ENCODE results near the gene COMP. TPM values are rescaled to one million over a fixed set of nuclear protein-coding genes. Genes with fewer than 3 reads are reported as not detected.

The COMP gene
- total RNA-seq, 2 donors from 2014 or later, result 0.09 to 2.0 TPM

DNA sequence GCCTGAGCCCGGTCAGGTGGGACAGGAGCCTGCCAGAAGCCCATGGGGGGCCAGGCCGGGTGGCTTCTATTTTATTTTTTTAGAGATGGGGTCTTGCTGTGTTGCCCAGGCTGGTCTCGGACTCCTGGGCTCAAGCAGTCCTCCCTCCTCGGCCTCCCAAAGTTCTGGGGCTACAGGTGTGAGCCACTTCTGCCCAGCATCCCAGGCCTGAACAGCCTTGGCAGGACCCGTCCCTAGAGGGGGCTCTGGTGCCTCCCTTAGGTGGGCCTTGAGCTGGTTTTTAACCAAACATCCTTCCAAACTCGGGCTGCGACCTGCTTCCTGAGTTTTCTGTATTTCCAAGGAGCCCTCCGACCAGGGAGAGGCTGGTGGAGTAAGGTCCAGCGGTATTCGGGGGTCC, 10.5 kb downstream of the COMP start:
- no peak for DNase-seq (ENCODE audit: low spot score)
- H3K36me3 ChIP-seq, result no peaks in the 10 kb centered on the region
- no peak overlapping the region for H3K27ac ChIP-seq
- no peak for TF ChIP-seq POLR2AphosphoS5 (IDR thresholded peaks at IDR 0.05)
- no peaks in the 10 kb centered on the region for H3K27me3 ChIP-seq (replicated peaks; ENCODE audit: insufficient read depth)
- 81% methylated on average over 10 of the region's 10 CpGs for WGBS
- intact Hi-C loops (cut with DNase I), result no loop called here
- H3K4me1 ChIP-seq (replicated peaks), result no peaks in the 10 kb centered on the region
- H3K9me3 ChIP-seq, result no peaks in the 10 kb centered on the region
- no peak overlapping the region for H3K4me3 ChIP-seq

DNA sequence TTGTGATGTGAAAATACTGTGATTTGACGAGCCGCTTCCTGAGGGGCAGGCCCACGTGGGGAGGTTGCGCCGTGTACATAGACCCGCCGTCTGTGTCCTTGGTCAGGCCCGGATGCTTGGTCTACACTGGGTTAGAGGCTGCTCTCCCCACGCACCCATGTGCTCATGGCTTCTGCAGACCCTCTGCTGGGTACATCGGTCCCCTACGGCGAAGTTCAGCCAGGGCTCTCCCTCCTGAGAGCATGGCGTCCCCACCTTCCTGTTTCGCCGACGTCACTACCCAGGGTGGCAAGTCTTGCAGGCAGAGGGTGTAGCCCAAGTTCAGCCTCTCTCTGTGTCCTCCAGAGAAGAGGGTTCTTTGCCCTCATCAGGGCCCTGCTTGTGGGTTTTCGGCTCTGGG, 11.0 kb downstream of the COMP start:
- intact Hi-C loops (cut with DNase I), result no loop called here
- Histone ChIP-seq H3K27me3 (replicated peaks; ENCODE audit: insufficient read depth) (no peaks in the 10 kb centered on the region), H3K4me1 (replicated peaks) (no peaks in the 10 kb centered on the region), H3K9me3 (no peaks in the 10 kb centered on the region), H3K27ac (no peak overlapping the region), H3K4me3 (no peak overlapping the region), H3K36me3 (no peaks in the 10 kb centered on the region)
- WGBS, result 89% methylated on average over 17 of the region's 17 CpGs
- no peak for TF ChIP-seq POLR2AphosphoS5 (IDR thresholded peaks at IDR 0.05)
- no peak for DNase-seq (ENCODE audit: low spot score)

DNA sequence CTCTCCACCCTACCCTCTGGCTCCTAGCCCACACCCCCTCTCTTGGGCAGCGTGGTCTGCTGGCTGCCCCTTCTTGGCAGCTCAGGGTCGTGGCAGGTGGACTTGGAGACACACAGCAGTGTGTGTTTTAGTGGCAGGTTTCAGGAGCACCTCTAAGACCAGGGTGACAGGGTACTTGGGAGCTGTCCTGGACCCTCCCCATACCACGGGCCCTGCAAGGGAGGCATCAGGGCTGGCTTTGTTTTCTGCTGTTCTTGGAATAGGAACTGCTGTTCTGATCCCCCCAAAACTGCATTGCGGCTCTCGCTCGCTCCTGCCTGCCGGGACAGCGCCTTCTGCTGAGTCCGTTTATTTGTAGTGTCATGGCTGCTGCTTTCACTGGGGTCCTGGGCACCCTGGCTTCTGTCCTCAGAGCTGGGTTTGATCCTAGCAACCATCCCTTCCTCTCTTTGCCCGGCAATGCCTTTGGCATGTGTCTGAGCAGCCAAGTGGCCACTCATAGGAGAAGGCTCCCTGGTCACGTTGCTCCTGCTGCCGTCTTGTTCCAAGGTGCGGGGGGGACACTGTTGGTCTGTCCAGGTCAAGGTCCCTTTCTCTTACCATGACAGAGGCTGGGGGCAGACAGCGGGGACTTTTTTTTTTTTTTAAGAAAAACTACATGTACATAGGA, 12.1 kb downstream of the COMP start:
- TF ChIP-seq, protein P1, sequence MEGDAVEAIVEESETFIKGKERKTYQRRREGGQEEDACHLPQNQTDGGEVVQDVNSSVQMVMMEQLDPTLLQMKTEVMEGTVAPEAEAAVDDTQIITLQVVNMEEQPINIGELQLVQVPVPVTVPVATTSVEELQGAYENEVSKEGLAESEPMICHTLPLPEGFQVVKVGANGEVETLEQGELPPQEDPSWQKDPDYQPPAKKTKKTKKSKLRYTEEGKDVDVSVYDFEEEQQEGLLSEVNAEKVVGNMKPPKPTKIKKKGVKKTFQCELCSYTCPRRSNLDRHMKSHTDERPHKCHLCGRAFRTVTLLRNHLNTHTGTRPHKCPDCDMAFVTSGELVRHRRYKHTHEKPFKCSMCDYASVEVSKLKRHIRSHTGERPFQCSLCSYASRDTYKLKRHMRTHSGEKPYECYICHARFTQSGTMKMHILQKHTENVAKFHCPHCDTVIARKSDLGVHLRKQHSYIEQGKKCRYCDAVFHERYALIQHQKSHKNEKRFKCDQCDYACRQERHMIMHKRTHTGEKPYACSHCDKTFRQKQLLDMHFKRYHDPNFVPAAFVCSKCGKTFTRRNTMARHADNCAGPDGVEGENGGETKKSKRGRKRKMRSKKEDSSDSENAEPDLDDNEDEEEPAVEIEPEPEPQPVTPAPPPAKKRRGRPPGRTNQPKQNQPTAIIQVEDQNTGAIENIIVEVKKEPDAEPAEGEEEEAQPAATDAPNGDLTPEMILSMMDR (IDR thresholded peaks at IDR 0.05), result no peak
- TF ChIP-seq POLR2AphosphoS5 (IDR thresholded peaks at IDR 0.05) (no peak), POLR2A (IDR thresholded peaks at IDR 0.05) (no peak)
- Histone ChIP-seq H3K4me3 (no peak overlapping the region), H3K36me3 (no peaks in the 10 kb centered on the region), H3K4me1 (replicated peaks) (no peaks in the 10 kb centered on the region), H3K9me3 (no peaks in the 10 kb centered on the region), H3K27ac (no peak overlapping the region), H3K27me3 (replicated peaks; ENCODE audit: insufficient read depth) (no peaks in the 10 kb centered on the region)
- DNase-seq (ENCODE audit: low spot score), result no peak
- WGBS, result 79% methylated on average over 11 of the region's 14 CpGs
- intact Hi-C loops (cut with DNase I), result no loop called here

DNA sequence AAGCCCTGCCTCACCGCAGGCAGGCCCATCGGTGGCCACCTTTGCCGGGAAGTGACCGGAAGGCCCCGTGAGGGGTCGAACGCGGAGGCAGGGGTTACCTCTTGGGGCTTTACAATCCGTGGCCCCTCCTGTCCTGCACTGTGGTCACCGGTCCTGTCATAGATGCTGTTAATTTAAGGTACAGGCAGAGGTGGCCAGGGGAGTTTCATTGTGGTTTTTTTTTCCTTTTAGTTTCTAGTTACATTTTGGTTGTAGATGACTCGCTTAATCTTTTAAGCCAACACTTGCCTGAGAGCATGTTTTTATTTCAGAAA, 13.1 kb downstream of the COMP start:
- no peak for DNase-seq (ENCODE audit: low spot score)
- no peak overlapping the region for H3K27ac ChIP-seq
- H3K36me3 ChIP-seq, result no peaks in the 10 kb centered on the region
- WGBS, result 76% methylated on average over 11 of the region's 11 CpGs
- H3K4me1 ChIP-seq (replicated peaks), result no peaks in the 10 kb centered on the region
- TF ChIP-seq POLR2AphosphoS5 (IDR thresholded peaks at IDR 0.05), result no peak
- no peak for TF ChIP-seq POLR2A (IDR thresholded peaks at IDR 0.05)
- TF ChIP-seq, protein P1 (IDR thresholded peaks at IDR 0.05), result no peak
- intact Hi-C loops (cut with DNase I), result no loop called here
- no peaks in the 10 kb centered on the region for H3K27me3 ChIP-seq (replicated peaks; ENCODE audit: insufficient read depth)
- no peaks in the 10 kb centered on the region for H3K9me3 ChIP-seq
- H3K4me3 ChIP-seq, result no peak overlapping the region

DNA sequence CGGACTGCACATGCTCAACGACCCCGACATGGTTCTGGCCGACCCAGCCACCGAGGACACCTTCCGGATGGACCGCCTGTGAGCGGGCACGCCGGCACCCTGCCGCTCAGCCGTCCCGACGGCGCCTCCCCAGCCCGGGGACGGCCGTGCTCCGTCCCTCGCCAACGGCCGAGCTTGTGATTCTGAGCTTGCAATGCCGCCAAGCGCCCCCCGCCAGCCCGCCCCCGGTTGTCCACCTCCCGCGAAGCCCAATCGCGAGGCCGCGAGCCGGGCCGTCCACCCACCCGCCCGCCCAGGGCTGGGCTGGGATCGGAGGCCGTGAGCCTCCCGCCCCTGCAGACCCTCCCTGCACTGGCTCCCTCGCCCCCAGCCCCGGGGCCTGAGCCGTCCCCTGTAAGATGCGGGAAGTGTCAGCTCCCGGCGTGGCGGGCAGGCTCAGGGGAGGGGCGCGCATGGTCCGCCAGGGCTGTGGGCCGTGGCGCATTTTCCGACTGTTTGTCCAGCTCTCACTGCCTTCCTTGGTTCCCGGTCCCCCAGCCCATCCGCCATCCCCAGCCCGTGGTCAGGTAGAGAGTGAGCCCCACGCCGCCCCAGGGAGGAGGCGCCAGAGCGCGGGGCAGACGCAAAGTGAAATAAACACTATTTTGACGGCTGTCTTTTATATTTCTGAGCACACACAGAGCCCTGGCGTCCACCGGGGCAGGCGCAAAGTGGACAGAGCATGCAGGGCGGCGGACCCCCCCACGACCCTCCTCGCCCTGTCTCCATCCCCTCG, 13.6 kb downstream of the COMP start:
- Histone ChIP-seq H3K27ac (no peak overlapping the region), H3K4me1 (replicated peaks) (no peaks in the 10 kb centered on the region), H3K9me3 (no peaks in the 10 kb centered on the region), H3K27me3 (replicated peaks; ENCODE audit: insufficient read depth) (no peaks in the 10 kb centered on the region), H3K36me3 (no peaks in the 10 kb centered on the region), H3K4me3 (no peak overlapping the region)
- WGBS, result 78% methylated on average over 59 of the region's 71 CpGs
- no peak for DNase-seq (ENCODE audit: low spot score)
- TF ChIP-seq, protein P1 (IDR thresholded peaks at IDR 0.05), result no peak
- TF ChIP-seq POLR2A (IDR thresholded peaks at IDR 0.05) (no peak), POLR2AphosphoS5 (IDR thresholded peaks at IDR 0.05) (no peak)
- intact Hi-C loops (cut with DNase I), result no loop called here

DNA sequence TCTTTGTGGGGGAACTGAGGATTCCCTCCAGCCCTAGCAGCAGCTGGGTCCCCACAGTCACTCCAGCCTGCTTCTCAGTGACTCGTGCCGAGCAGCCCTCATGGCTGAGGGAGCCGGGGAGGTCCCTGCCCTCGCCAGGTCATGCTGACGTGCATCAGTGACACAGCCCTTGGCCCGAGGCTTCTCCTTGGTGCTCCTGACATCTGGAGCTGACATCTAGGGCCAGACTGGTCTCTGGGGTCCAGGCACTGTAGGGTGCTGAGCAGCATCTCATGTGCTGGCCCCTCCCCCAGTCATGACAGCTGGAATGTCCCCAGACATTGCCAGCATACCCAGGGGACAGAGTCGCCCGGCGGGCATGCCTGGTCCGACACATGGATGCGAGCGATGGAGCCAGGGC, 14.4 kb downstream of the COMP start:
- H3K9me3 ChIP-seq, result no peaks in the 10 kb centered on the region
- H3K27ac ChIP-seq, result no peak overlapping the region
- intact Hi-C loops (cut with DNase I), result no loop called here
- WGBS, result 94% methylated on average over 6 of the region's 12 CpGs
- no peaks in the 10 kb centered on the region for H3K36me3 ChIP-seq
- H3K4me3 ChIP-seq, result no peak overlapping the region
- H3K4me1 ChIP-seq (replicated peaks), result no peaks in the 10 kb centered on the region
- no peak for DNase-seq (ENCODE audit: low spot score)
- no peaks in the 10 kb centered on the region for H3K27me3 ChIP-seq (replicated peaks; ENCODE audit: insufficient read depth)
- TF ChIP-seq POLR2A (IDR thresholded peaks at IDR 0.05) (no peak), POLR2AphosphoS5 (IDR thresholded peaks at IDR 0.05) (no peak)
- TF ChIP-seq, protein P1 (IDR thresholded peaks at IDR 0.05), result no peak
